HEK293 (cell line): ENCODE data around the gene AFF3.

Experiments used
- CTCF ChIA-PET: fragments of 350-600 bp; formaldehyde crosslinking; extraction: SDS; loops from one replicate; lab custom pipeline; 2021; ENCODE audit warnings: antibody characterized with exemption; lab: Yijun Ruan, JAX
- POLR2A ChIA-PET: fragments of 300-600 bp; formaldehyde crosslinking; extraction: SDS; loops from one replicate; lab custom pipeline; 2020; ENCODE audit warnings: antibody characterized with exemption, inconsistent platforms; lab: Yijun Ruan, JAX
- H3K27ac ChIP-seq: fragments of 200-500 bp; sonication (Bioruptor generic); 2 replicates; pipeline ENCODE4 v1.5.1; 2014; ENCODE audit warnings: low read depth, low read length, control low read depth, inconsistent platforms; ENCODE audit errors: extremely low read depth
- H3K36me3 ChIP-seq, 2 experiments: fragments of 200-500 bp in 1 of 2; sonication (Bioruptor generic) in 1 of 2; 1 replicate in 1 of 2; 2 replicates in 1 of 2; pipeline ENCODE4 v1.5.1; 2014 to 2017; ENCODE audit warnings: inconsistent platforms in 2 of 2, low read length in 2 of 2; ENCODE audit not compliant: control insufficient read depth in 2 of 2, insufficient read depth in 1 of 2
- H3K4me1 ChIP-seq: fragments of 200-500 bp; sonication (Bioruptor generic); 2 replicates; pipeline ENCODE4 v1.5.1; 2014; ENCODE audit warnings: mild to moderate bottlenecking, low read length, inconsistent platforms; ENCODE audit not compliant: control insufficient read depth, insufficient read depth
- H3K4me3 ChIP-seq: 2 replicates; pipeline ENCODE4 v1.5.1; 2011; ENCODE audit warnings: low read depth, mild to moderate bottlenecking, control low read depth, low read length, moderate library complexity
- H3K9me3 ChIP-seq: fragments of 200-500 bp; sonication (Bioruptor generic); 2 replicates; pipeline ENCODE4 v1.5.1; 2014; ENCODE audit warnings: low read depth, low read length, inconsistent platforms; ENCODE audit not compliant: control insufficient read depth, insufficient read depth
- MYNN ChIP-seq: fragments of 450-650 bp; formaldehyde crosslinking; IDR thresholded peaks from 2 replicates; pipeline ENCODE4 v1.5.1; 2016; ENCODE audit warnings: missing biosample characterization, missing genetic modification characterization, borderline replicate concordance
- PRDM6 ChIP-seq: fragments of 450-650 bp; formaldehyde crosslinking; IDR thresholded peaks from 2 replicates; pipeline ENCODE4 v1.5.1; 2017; ENCODE audit warnings: missing biosample characterization, missing genetic modification characterization
- ZBTB1 ChIP-seq: fragments of 450-650 bp; formaldehyde crosslinking; IDR thresholded peaks from 2 replicates; pipeline ENCODE4 v1.5.1; 2016; ENCODE audit warnings: missing biosample characterization, missing genetic modification characterization
- ZBTB6 ChIP-seq: fragments of 450-650 bp; formaldehyde crosslinking; IDR thresholded peaks from 2 replicates; pipeline ENCODE4 v1.5.1; 2017; ENCODE audit warnings: missing biosample characterization, missing genetic modification characterization
- ZNF112 ChIP-seq: fragments of 450-650 bp; formaldehyde crosslinking; IDR thresholded peaks from 2 replicates; pipeline ENCODE4 v1.5.0; 2017; ENCODE audit warnings: missing biosample characterization, missing genetic modification characterization
- ZNF223 ChIP-seq: fragments of 450-650 bp; formaldehyde crosslinking; IDR thresholded peaks from 2 replicates; pipeline ENCODE4 v1.5.1; 2016; ENCODE audit warnings: missing biosample characterization, missing genetic modification characterization
- ZNF274 ChIP-seq, 2 experiments: fragments of 200-500 bp in 1 of 2; fragments of 450-650 bp in 1 of 2; sonication (Bioruptor generic) in 1 of 2; formaldehyde crosslinking in 1 of 2; IDR thresholded peaks; 2 replicates each; pipeline versions ENCODE4 v1.5.1 to v1.6.1; 2014 to 2016; ENCODE audit warnings: borderline replicate concordance in 1 of 2, inconsistent platforms in 1 of 2, low read length in 1 of 2, missing biosample characterization in 1 of 2, missing genetic modification characterization in 1 of 2
- ZNF341 ChIP-seq: fragments of 450-650 bp; formaldehyde crosslinking; IDR thresholded peaks from 2 replicates; pipeline ENCODE4; 2016; ENCODE audit warnings: low read depth, missing biosample characterization, missing genetic modification characterization
- ZNF362 ChIP-seq: fragments of 450-650 bp; formaldehyde crosslinking; IDR thresholded peaks from 2 replicates; pipeline ENCODE4 v1.5.1; 2016; ENCODE audit warnings: missing biosample characterization, missing genetic modification characterization
- ZNF423 ChIP-seq: fragments of 450-650 bp; formaldehyde crosslinking; IDR thresholded peaks from 2 replicates; pipeline ENCODE4 v1.5.1; 2016; ENCODE audit warnings: missing biosample characterization, missing genetic modification characterization
- ZNF433 ChIP-seq: fragments of 450-650 bp; formaldehyde crosslinking; IDR thresholded peaks from 2 replicates; pipeline ENCODE4 v1.5.1; 2016; ENCODE audit warnings: missing biosample characterization, missing genetic modification characterization, low read depth
- ZNF48 ChIP-seq: fragments of 450-650 bp; formaldehyde crosslinking; IDR thresholded peaks from 2 replicates; pipeline ENCODE4 v1.5.1; 2016; ENCODE audit warnings: missing biosample characterization, missing genetic modification characterization
- ZNF501 ChIP-seq: fragments of 450-650 bp; formaldehyde crosslinking; IDR thresholded peaks from 2 replicates; pipeline ENCODE4 v1.5.1; 2016; ENCODE audit warnings: missing biosample characterization, missing genetic modification characterization
- ZNF530 ChIP-seq: fragments of 450-650 bp; formaldehyde crosslinking; IDR thresholded peaks from 2 replicates; pipeline ENCODE4 v1.5.1; 2016; ENCODE audit warnings: low read depth, missing biosample characterization, missing genetic modification characterization
- ZNF677 ChIP-seq: fragments of 450-650 bp; IDR thresholded peaks from 2 replicates; pipeline ENCODE4 v1.5.0; 2018; ENCODE audit warnings: missing biosample characterization, mild to moderate bottlenecking, missing genetic modification characterization, moderate library complexity
- ZNF692 ChIP-seq: fragments of 450-650 bp; formaldehyde crosslinking; IDR thresholded peaks from 2 replicates; pipeline ENCODE4 v1.5.1; 2016; ENCODE audit warnings: missing biosample characterization, missing genetic modification characterization
- ZNF701 ChIP-seq: fragments of 450-650 bp; formaldehyde crosslinking; IDR thresholded peaks from 2 replicates; pipeline ENCODE4 v1.5.1; 2016; ENCODE audit warnings: missing biosample characterization, missing genetic modification characterization
- ZNF704 ChIP-seq: fragments of 450-650 bp; formaldehyde crosslinking; IDR thresholded peaks from 2 replicates; pipeline ENCODE4 v1.5.1; 2016; ENCODE audit warnings: missing biosample characterization, missing genetic modification characterization
- ZSCAN16 ChIP-seq: fragments of 450-650 bp; formaldehyde crosslinking; IDR thresholded peaks from 2 replicates; pipeline ENCODE4 v1.5.1; 2016; ENCODE audit warnings: missing biosample characterization, missing genetic modification characterization

AFF3 gene

GRCh38 chr2:99522157-99522556 is 620.2 kb downstream of the AFF3 start:
- ChIA-PET POLR2A (no interaction called here), CTCF (no interaction called here)
- no peak for TF ChIP-seq ZNF677 (tag by site-specific recombination)
- TF ChIP-seq ZNF501 (tag by site-specific recombination), result no peak
- TF ChIP-seq ZNF701 (tag by site-specific recombination), result no peak
- TF ChIP-seq ZNF433 (tag by site-specific recombination), result no peak
- TF ChIP-seq ZSCAN16, result no peak
- no peak for TF ChIP-seq ZNF692
- no peak for TF ChIP-seq PRDM6 (tag by site-specific recombination)
- TF ChIP-seq ZNF223 (tag by site-specific recombination), result no peak
- TF ChIP-seq MYNN (tag by site-specific recombination), result no peak
- no peak for TF ChIP-seq ZBTB6 (tag by site-specific recombination)
- TF ChIP-seq ZNF530 (tag by site-specific recombination), result no peak
- no peak for TF ChIP-seq ZBTB1 (tag by site-specific recombination)
- TF ChIP-seq ZNF341 (tag by site-specific recombination), result no peak
- Histone ChIP-seq H3K4me1 (no peaks in the 10 kb centered on the region), H3K9me3 (no peaks in the 10 kb centered on the region), H3K36me3 (no peaks in the 10 kb centered on the region), H3K27ac (no peak overlapping the region), H3K4me3 (no peak overlapping the region)

GRCh38 chr2:99520813-99521212 is 621.6 kb downstream of the AFF3 start:
- TF ChIP-seq ZNF362, result no peak
- no peak for TF ChIP-seq ZNF48
- TF ChIP-seq ZNF423, result no peak
- no peak for TF ChIP-seq ZNF274 (IDR thresholded peaks at IDR 0.05; ENCODE audit: low read length)
- TF ChIP-seq ZNF274 (tag by site-specific recombination; IDR thresholded peaks at IDR 0.05; ENCODE audit: borderline replicate concordance), result no peak
- TF ChIP-seq ZNF704 (tag by site-specific recombination), result no peak
- TF ChIP-seq ZNF112 (tag by site-specific recombination), result no peak
- Histone ChIP-seq H3K36me3 (no peaks in the 10 kb centered on the region), H3K4me1 (no peaks in the 10 kb centered on the region), H3K9me3 (no peaks in the 10 kb centered on the region), H3K4me3 (no peak overlapping the region), H3K27ac (no peak overlapping the region)
- POLR2A ChIA-PET, result no interaction called here
- CTCF ChIA-PET, result no interaction called here
